Testis (tissue), 2 donors: ENCODE measurements around the gene GLOD4.

Experiments used
- CTCF ChIP-seq, 3 experiments: fragments of 450-650 bp in 2 of 3; fragments of 200-600 bp in 1 of 3; sonication (generic) in 1 of 3; IDR thresholded peaks; one replicate each; pipeline ENCODE4 v1.5.1; 2016 to 2019; ENCODE audit warnings: antibody characterized with exemption in 3 of 3, mild to moderate bottlenecking in 2 of 3, moderate library complexity in 1 of 3
- POLR2A ChIP-seq: fragments of 450-650 bp; IDR thresholded peaks from one replicate; pipeline ENCODE4 v1.6.1; 2017; ENCODE audit warnings: antibody characterized with exemption, mild to moderate bottlenecking, moderate library complexity

- TF ChIP-seq CTCF (IDR thresholded peaks at IDR 0.05) (no peak), POLR2A (no peak)
These were observed 29.4 kb downstream of the GLOD4 start for GRCh38 chr17:752620-753219.
